Activated CD4-positive, alpha-beta T cell treated with anti-CD3 and anti-CD28 coated beads, Interleukin-2, amount 50 U/mL, for 16 hours (primary cell): Measurements from ENCODE around the gene ACOT13.
A peak's percentile ranks its signal among the peaks of the same experiment; 100 is the strongest.
"Not testable (repeated sequence)": the region's sequence is repeated elsewhere in the genome, so short reads cannot be mapped to it uniquely, and the experiment has no call there.

Experiments used
- DNase-seq: peaks from one replicate; pipeline ENCODE4 v3.0.0-alpha.2; 2020

The ACOT13 gene

GRCh38 chr6:24663189-24663588, 3.7 kb upstream of the ACOT13 start:
- no peak for DNase-seq

GRCh38 chr6:24664046-24664987, 2.6 kb upstream of the ACOT13 start:
- DNase-seq: no peak

- peak; percentile 35 for DNase-seq
Observed at GRCh38 chr6:24666097-24666640, 708 bp upstream of the ACOT13 start.

- DNase-seq: peak; percentile 3
Observed at GRCh38 chr6:24667378-24667803, 514 bp downstream of the ACOT13 start.

- not testable (repeated sequence) for DNase-seq
Observed at GRCh38 chr6:24668066-24668996, 1.5 kb downstream of the ACOT13 start.

DNA sequence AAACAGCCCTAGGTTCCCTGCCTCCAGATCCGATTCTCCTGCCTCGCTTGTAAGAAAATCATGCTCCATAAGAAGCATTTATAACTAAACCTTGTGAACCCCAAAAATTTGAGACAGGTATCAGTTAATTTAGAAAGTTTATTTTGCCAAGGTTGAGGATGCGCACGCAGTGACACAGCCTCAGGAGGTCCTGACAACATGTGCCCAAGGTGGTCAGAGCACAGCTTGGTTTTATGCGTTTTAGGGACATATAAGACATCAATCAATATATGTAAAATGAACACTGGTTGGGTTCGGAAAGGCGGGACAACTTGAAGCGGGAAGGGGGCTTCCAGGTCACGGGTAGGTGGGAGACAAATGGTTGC, 2.1 kb downstream of the ACOT13 start:
- DNase-seq: no peak

GRCh38 chr6:24670492-24670891, 3.6 kb downstream of the ACOT13 start:
- not testable (repeated sequence) for DNase-seq

- DNase-seq: not testable (repeated sequence)
Observed at GRCh38 chr6:24671077-24671476, 4.2 kb downstream of the ACOT13 start.

DNA sequence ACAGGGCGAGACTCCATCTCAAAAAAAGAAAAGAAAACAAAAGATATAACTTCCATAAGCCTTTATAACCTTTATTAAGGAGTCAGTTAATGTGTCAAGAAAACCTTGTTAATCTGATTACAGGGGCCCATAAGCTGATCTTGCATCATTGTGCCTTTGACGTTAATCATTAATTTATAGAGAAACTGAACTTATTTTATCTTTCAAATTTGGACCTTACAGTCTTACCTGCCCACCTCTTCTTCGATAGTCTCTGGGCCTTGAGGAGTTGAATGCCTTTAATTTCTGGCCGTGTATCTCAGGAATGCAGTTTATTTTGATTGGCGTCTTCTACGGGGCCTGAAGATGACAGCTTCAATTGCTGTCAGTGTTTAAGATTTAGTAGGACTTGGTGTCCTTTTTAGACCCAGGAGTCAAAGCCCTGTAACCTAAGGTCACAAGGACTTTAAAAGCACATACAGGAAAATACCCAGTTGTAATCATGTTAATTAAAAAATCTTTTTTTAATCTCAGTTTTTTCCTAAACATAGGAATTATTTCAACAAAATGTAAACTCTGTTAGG, 5.8 kb downstream of the ACOT13 start:
- no peak for DNase-seq

DNA sequence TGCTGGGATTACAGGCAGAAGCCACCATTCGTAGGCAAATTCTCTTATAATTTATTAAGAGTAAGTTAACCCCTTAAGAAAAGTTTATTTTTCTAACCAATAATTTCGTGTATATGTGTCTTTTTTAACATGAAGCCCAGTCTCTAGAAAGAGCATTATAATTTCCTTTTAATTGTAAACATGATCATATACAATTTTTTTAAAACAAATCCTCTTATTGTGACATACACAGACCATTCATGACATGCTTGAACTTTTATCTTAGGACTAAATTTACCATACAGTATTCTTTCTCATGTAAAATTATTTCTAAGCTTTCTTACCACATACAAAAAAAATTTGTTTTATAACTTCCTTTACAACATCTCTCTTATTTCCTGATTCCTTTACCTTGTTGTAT, 6.7 kb downstream of the ACOT13 start:
- DNase-seq: no peak

DNA sequence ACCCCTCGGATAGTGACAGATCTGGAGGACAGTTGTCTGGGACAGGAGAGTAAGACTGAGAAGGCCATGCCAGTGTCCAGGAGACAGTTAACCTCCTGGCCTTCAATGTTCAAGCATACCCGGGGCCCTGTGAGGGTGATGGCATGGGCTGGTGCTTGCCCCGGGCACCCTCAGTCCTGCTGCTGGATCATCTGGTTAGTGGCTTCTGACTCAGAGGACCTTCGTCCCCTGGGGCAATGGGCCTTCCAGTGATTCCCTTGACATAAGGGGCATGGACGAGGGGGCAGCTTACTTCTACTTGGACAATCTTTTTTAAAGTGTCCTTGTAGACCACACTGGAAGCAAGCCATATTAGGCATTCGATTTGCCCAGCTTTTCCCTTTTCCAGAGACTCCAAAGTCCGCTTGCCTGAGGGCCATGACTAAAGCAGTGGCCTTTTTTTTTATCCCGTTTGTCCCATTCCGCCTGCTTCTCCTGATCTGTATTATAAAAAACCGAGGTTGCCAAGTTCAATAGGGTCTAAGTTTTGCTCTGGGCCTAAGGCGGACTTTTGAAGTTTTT, 12.0 kb downstream of the ACOT13 start:
- DNase-seq: not testable (repeated sequence)

DNA sequence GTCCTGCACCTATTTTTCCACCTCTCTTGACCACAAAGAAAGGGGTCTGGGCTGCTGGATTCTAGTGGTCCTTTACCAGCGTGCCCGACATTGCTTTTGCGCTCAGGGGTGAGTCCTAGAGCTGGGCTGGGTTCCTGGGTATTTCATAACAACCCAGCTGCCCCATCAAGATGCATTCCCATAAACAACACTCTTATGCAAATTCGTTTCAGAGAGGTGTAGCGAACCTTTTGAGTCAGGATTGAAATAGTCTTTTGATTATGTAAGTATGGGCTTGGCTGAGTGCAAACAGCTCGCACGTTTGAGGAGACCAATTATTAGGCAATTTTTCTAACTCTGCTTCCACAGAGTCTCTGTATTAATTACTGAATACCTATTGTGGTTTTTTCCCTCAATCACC, 13.7 kb downstream of the ACOT13 start:
- DNase-seq: no peak

- DNase-seq: no peak
Observed at GRCh38 chr6:24683297-24684296, 16.7 kb downstream of the ACOT13 start.

DNA sequence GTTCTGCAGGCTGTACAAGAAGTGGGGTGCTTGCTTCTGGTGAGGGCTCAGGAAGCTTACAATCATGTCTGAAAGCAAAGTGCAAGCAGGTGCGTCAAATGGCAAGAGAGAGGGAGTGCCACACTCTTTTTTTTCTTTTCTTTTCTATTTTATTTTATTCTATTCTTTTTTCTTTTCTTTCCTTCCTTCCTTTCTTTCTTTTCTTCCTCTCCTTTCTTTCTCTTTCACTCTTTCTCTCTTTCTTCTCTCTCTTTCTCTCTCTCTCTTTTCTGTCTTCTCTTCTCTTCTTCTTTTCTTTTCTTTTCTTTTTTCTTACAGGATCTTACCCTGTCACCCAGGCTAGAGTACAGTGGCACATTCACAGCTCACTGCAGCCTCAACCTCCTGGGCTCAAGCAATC, 19.5 kb downstream of the ACOT13 start:
- DNase-seq: no peak

DNA sequence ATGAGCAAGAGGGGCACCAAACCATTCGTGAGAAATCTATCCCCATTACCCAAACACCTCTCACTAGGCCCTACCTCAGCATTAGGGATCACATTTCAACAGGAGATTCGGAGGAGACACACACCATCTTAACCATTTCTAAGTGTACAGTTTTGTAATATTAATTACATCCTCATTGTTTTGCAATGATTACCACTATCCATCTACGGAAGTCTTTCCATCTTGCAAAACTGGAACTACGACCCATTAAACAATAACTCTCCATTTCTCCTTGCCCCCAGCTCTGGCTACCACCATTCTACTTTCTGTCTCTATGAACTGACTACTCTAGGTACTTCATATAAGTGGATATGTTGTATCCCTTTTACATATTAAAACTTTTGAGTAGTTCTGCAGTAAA, 20.1 kb downstream of the ACOT13 start:
- no peak for DNase-seq

- no peak for DNase-seq
Observed at GRCh38 chr6:24689964-24690363, 23.1 kb downstream of the ACOT13 start.

GRCh38 chr6:24690593-24690992, 23.7 kb downstream of the ACOT13 start:
- no peak for DNase-seq

DNA sequence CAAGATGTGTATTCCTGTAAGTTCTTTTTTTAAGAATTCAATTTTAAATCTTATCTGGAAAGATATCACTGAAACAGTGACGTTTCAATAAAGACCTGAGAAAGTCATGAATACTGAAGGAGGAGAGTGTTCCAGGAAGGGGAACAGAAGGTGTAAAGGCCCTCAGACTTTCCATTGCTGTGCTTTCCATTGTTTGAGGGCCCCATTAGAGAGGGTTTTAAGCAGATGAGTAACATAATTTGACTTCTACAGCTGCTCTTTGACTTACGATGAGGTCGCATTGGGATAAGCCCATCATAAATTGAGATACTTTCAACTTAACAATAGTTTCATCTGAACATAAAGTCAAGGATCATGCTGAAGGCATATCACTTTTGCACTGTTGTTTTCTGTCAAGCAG, 24.7 kb downstream of the ACOT13 start:
- no peak for DNase-seq

DNA sequence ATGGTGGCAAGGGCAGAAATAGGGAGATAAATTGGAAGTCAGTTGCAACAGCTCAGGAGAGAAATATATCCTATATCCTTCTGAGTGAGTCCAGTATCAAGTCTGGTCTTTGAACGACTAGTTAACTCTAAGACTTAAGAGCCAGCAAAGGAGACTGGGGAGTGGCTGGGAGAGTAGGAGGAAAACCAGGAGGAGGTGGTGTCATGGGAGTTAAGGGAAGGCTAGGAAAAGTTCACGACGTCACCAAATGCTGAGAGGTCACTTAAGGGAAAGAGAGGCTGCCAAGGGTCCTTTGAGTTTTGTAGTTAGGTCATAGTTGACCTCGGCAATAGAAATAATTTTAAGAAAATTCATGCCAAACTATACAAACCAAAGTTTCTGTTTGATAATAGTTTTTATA, 25.1 kb downstream of the ACOT13 start:
- no peak for DNase-seq

DNA sequence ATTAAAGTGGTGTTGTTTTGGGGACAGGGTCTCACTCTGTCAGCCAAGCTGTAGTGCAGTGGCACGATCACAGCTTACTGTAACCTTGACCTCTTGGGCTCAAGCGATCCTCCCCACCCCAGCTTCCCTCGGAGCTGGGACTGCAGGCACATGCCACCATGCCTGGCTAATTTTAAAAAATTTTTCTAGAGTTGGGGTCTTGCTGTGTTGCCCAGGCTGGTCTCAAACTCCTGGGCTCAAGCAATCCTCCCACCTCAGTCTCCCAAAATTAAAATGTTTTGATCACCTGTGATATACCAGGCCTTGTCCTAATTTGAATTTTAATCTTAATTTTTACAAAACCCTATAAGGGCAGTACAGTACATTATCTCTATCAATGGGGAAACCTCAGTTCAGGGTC, 25.5 kb downstream of the ACOT13 start:
- DNase-seq: no peak

GRCh38 chr6:24692848-24693592, 26.1 kb downstream of the ACOT13 start:
- no peak for DNase-seq
